Keratinocyte (primary cell): ENCODE data around the gene CARMIL1. TPM values are rescaled to one million over a fixed set of nuclear protein-coding genes. Genes with fewer than 3 reads are reported as not detected.

Source experiments
- DNase-seq: peaks from one replicate; pipeline ENCODE4 v3.0.0-alpha.2; 2011; ENCODE audit warnings: low read depth, missing footprints, low spot score
- FAIRE-seq: peaks from 2 replicates; lab custom pipeline; 2011; peaks lifted over from hg19 to GRCh38; lab: Jason Lieb, UNC
- H2AFZ ChIP-seq: 2 replicates; pipeline ENCODE4 v1.6.0; 2012; ENCODE audit warnings: low read length, control low read depth, inconsistent platforms; ENCODE audit not compliant: control insufficient read depth
- H3K27ac ChIP-seq: 2 replicates; pipeline ENCODE4 v1.5.1; 2011; ENCODE audit warnings: low read length; ENCODE audit not compliant: control insufficient read depth, insufficient read depth
- H3K27me3 ChIP-seq: 3 replicates; pipeline ENCODE4 v1.6.0; 2011; ENCODE audit warnings: low read length; ENCODE audit not compliant: control insufficient read depth, insufficient read depth; ENCODE audit errors: extremely low read depth
- H3K36me3 ChIP-seq, 2 experiments: 2 replicates in 1 of 2; 3 replicates in 1 of 2; pipeline ENCODE4 v1.5.1; 2011; ENCODE audit warnings: low read length in 2 of 2, mild to moderate bottlenecking in 1 of 2; ENCODE audit not compliant: control insufficient read depth in 2 of 2, insufficient read depth in 2 of 2; ENCODE audit errors: extremely low read depth in 1 of 2
- H3K4me1 ChIP-seq: 3 replicates; pipeline ENCODE4 v1.5.1; 2011; ENCODE audit warnings: low read length; ENCODE audit not compliant: control insufficient read depth, insufficient read depth; ENCODE audit errors: extremely low read depth
- H3K4me2 ChIP-seq: 3 replicates; pipeline ENCODE4 v1.6.0; 2011; ENCODE audit warnings: low read depth, low read length; ENCODE audit not compliant: control insufficient read depth, insufficient read depth; ENCODE audit errors: extremely low read depth
- H3K4me3 ChIP-seq, 3 experiments: fragments of 200-600 bp in 1 of 3; sonication (generic) in 1 of 3; 2 replicates in 2 of 3; 3 replicates in 1 of 3; pipeline ENCODE4 v1.5.1; 2011 to 2016; ENCODE audit warnings: low read length in 3 of 3, mild to moderate bottlenecking in 3 of 3, control low read depth in 2 of 3, inconsistent platforms in 1 of 3, low read depth in 1 of 3, mixed read lengths in 1 of 3, mixed run types in 1 of 3, moderate library complexity in 1 of 3; ENCODE audit not compliant: control insufficient read depth in 2 of 3, insufficient read depth in 2 of 3; ENCODE audit errors: extremely low read depth in 1 of 3
- H3K79me2 ChIP-seq: 2 replicates; pipeline ENCODE4 v1.6.0; 2012; ENCODE audit warnings: low read length; ENCODE audit not compliant: control insufficient read depth, insufficient read depth
- H3K9ac ChIP-seq: 3 replicates; pipeline ENCODE4 v1.6.0; 2011; ENCODE audit warnings: low read length; ENCODE audit not compliant: control insufficient read depth, insufficient read depth; ENCODE audit errors: extremely low read depth
- H3K9me1 ChIP-seq: 3 replicates; pipeline ENCODE4 v1.6.0; 2011; ENCODE audit warnings: low read length; ENCODE audit not compliant: control insufficient read depth, insufficient read depth; ENCODE audit errors: extremely low read depth
- H3K9me3 ChIP-seq: 2 replicates; pipeline ENCODE4 v1.5.1; 2012; ENCODE audit warnings: low read depth, low read length; ENCODE audit not compliant: control insufficient read depth
- H4K20me1 ChIP-seq: 3 replicates; pipeline ENCODE4 v1.6.0; 2011; ENCODE audit warnings: low read length; ENCODE audit not compliant: control insufficient read depth, insufficient read depth; ENCODE audit errors: extremely low read depth
- EZH2 ChIP-seq: IDR thresholded peaks from one replicate; pipeline ENCODE4 v1.6.1; 2012; ENCODE audit warnings: inconsistent platforms, mild to moderate bottlenecking, low read length, moderate library complexity
- dilution Hi-C: fragments of 300-500 bp; cut with MboI; formaldehyde crosslinking; loops from one replicate; pipeline ENCODE4 v1.7.0; 2020; ENCODE audit warnings: low sequenced_read_pairs; ENCODE audit not compliant: extremely low pct_ligation_motif_present
- polyA plus RNA-seq, 5 experiments: library from polyadenylated mRNA; depleted of rRNA in 3 of 5; stranded (reverse) in 3 of 5; stranded (forward) in 1 of 5; unstranded in 1 of 5; fragments of >200 nt; gene quantifications; 1 replicate in 1 of 5; 2 replicates in 3 of 5; 3 replicates in 1 of 5; pipeline versions ENCODE4 v1.2.1 to v1.2.3, GENCODE V29; 2011 to 2012; ENCODE audit warnings: missing spikeins in 2 of 5, low read depth in 1 of 5, low replicate concordance in 1 of 5
- TF ChIP-seq, protein P1 (sequence below), 3 experiments: IDR thresholded peaks in 1 of 3; conservative IDR thresholded peaks in 1 of 3; optimal IDR thresholded peaks in 1 of 3; 2 replicates in 2 of 3; 3 replicates in 1 of 3; pipeline versions ENCODE3 to v1.5.1; 2011; ENCODE audit warnings: low read length in 3 of 3, mild to moderate bottlenecking in 3 of 3, moderate library complexity in 2 of 3, control low read depth in 1 of 3, inconsistent platforms in 1 of 3; ENCODE audit not compliant: insufficient read depth in 2 of 3; ENCODE audit errors: extremely low read depth in 1 of 3

CARMIL1 gene
- polyA plus RNA-seq, 1 donor (not counting 4 experiments of a cell fraction or from before 2014, with no cell fraction given) = 18.9 TPM

DNA sequence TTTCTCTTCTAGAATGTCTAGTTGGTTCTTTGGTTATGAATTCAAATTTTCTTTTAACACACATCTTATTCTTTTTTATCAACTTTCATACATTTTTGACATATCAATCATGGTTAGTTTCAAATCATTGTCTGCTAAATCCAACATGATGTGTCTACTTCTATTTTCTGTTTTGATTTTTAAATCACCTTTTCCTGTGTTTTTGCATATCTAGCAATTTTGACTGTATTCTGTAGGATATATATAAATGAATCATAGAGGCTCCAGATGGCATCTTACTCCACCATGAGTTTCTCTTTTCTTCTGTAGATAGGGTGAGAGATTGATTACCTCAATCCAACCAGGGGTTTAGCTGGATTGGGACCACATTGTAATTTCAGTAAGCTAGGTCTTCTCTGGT lies 34.3 kb upstream of the CARMIL1 start:
- no peaks in the 10 kb centered on the region for H4K20me1 ChIP-seq
- no peak for FAIRE-seq
- dilution Hi-C loops = no loop called here
- H3K9ac ChIP-seq = no peak overlapping the region
- H3K4me1 ChIP-seq = no peaks in the 10 kb centered on the region
- DNase-seq = no peak
- no peak overlapping the region for H3K4me2 ChIP-seq
- no peaks in the 10 kb centered on the region for H3K79me2 ChIP-seq
- H3K9me3 ChIP-seq = no peaks in the 10 kb centered on the region
- no peak overlapping the region for H3K27ac ChIP-seq
- H2AFZ ChIP-seq = no peak overlapping the region
- H3K4me3 ChIP-seq = no peak overlapping the region
- H3K27me3 ChIP-seq = no peaks in the 10 kb centered on the region
- H3K9me1 ChIP-seq = no peaks in the 10 kb centered on the region
- H3K36me3 ChIP-seq = no peaks in the 10 kb centered on the region
- TF ChIP-seq, protein P1, sequence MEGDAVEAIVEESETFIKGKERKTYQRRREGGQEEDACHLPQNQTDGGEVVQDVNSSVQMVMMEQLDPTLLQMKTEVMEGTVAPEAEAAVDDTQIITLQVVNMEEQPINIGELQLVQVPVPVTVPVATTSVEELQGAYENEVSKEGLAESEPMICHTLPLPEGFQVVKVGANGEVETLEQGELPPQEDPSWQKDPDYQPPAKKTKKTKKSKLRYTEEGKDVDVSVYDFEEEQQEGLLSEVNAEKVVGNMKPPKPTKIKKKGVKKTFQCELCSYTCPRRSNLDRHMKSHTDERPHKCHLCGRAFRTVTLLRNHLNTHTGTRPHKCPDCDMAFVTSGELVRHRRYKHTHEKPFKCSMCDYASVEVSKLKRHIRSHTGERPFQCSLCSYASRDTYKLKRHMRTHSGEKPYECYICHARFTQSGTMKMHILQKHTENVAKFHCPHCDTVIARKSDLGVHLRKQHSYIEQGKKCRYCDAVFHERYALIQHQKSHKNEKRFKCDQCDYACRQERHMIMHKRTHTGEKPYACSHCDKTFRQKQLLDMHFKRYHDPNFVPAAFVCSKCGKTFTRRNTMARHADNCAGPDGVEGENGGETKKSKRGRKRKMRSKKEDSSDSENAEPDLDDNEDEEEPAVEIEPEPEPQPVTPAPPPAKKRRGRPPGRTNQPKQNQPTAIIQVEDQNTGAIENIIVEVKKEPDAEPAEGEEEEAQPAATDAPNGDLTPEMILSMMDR (optimal IDR thresholded peaks at IDR 0.05 in 1 of 3, IDR thresholded peaks at IDR 0.05 in 1 of 3, conservative IDR thresholded peaks at IDR 0.05 in 1 of 3; ENCODE audit: extremely low read depth in 1 of 3, insufficient read depth in 2 of 3, low read length in 3 of 3) = no peak
- TF ChIP-seq EZH2 = no peak

DNA sequence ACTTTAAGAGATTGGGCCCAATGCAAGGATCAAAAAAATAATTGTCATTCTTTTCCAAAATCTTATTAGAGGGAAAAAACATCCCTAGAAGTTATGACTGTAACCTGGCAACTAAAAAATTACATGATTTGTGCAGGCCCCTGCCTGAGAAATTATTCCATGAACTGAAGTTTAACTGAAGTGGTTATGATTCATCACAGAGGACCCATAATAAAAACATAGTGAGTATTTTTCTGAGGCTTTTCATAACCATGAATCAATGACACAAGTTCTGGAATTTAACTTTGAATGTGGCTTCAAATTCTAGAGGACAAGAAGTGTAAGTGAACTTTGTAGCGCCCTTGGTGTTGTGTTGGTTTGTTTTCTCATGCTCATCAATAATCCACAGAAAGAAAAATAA lies 31.1 kb upstream of the CARMIL1 start:
- dilution Hi-C loops = no loop called here
- Histone ChIP-seq H3K9me1 (no peaks in the 10 kb centered on the region), H4K20me1 (no peaks in the 10 kb centered on the region), H3K36me3 (no peaks in the 10 kb centered on the region), H3K27ac (no peak overlapping the region), H3K4me2 (no peak overlapping the region), H3K4me3 (no peak overlapping the region), H3K9me3 (no peaks in the 10 kb centered on the region), H3K27me3 (no peaks in the 10 kb centered on the region), H3K79me2 (no peaks in the 10 kb centered on the region), H3K9ac (no peak overlapping the region), H2AFZ (no peak overlapping the region), H3K4me1 (peaks cover 10% of the 10 kb centered on the region)
- no peak for TF ChIP-seq EZH2
- TF ChIP-seq, protein P1 (optimal IDR thresholded peaks at IDR 0.05 in 1 of 3, IDR thresholded peaks at IDR 0.05 in 1 of 3, conservative IDR thresholded peaks at IDR 0.05 in 1 of 3; ENCODE audit: extremely low read depth in 1 of 3, insufficient read depth in 2 of 3, low read length in 3 of 3) = no peak
- DNase-seq (no peak), FAIRE-seq (no peak)
